Activated naive CD4-positive, alpha-beta T cell treated with anti-CD3 and anti-CD28 coated beads, Interleukin-2, amount 10 ng/mL, durations not matched to agents 7 days and 5 days (primary cell): Measurements from ENCODE around the gene CCR2.

ENCODE experiments used
- CTCF ChIA-PET: fragments of 350-600 bp; sonication (Branson Sonifier 250); formaldehyde crosslinking; loops from one replicate; lab custom pipeline; 2021; ENCODE audit warnings: antibody characterized with exemption; lab: Charles Lee
- DNase-seq: peaks from one replicate; pipeline ENCODE4 v3.0.0-alpha.2; 2020
- H3K27ac Mint-ChIP-seq: one replicate; pipeline ENCODE4 v1.8.0; 2021; ENCODE audit warnings: mild to moderate bottlenecking, moderate library complexity, mixed read lengths
- H3K27me3 Mint-ChIP-seq: one replicate; pipeline ENCODE4 v1.8.0; 2021; ENCODE audit warnings: mild to moderate bottlenecking, mixed read lengths
- H3K36me3 Mint-ChIP-seq: one replicate; pipeline ENCODE4 v1.8.0; 2021; ENCODE audit warnings: mixed read lengths
- H3K4me1 Mint-ChIP-seq: one replicate; pipeline ENCODE4 v1.8.0; 2021; ENCODE audit warnings: mixed read lengths
- H3K4me3 Mint-ChIP-seq: one replicate; pipeline ENCODE4 v1.8.0; 2021; ENCODE audit warnings: mild to moderate bottlenecking, moderate library complexity, mixed read lengths
- H3K9me3 Mint-ChIP-seq: one replicate; pipeline ENCODE4 v1.8.0; 2021; ENCODE audit warnings: mixed read lengths

CCR2 gene

DNA sequence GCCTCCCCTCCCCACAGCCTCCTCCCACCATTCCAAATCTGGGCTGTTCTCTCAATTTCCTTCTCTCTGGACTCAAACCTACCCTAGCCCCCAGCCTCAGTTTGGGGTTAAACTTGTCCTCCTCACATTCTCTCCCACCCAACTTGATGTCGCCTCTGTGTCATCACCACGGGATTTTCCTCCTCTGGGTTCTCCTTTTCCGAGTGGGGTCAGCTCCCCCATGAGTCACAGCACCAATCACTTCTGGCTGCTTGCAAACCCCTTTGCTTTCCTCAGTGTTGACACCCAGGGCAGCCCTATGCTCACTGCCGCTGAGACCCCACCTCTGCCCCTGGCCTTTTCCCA is 52.5 kb downstream of the CCR2 start:
- CTCF ChIA-PET = interaction anchor here (0.6 to 2.3 kb wide), 2 partner anchors 10 to 535 kb away, joined by 5 to 6 read pairs; no protein-coding TSS in a partner anchor
- no peak for DNase-seq
- peaks cover 5% of the 10 kb centered on the region for H3K9me3 Mint-ChIP-seq
- peaks cover 23% of the 10 kb centered on the region for H3K27me3 Mint-ChIP-seq
- H3K36me3 Mint-ChIP-seq = peaks cover 21% of the 10 kb centered on the region
- peak overlapping the region; percentile 77 for H3K4me3 Mint-ChIP-seq
- peak overlapping the region; percentile 91 for H3K27ac Mint-ChIP-seq
- H3K4me1 Mint-ChIP-seq = peaks cover 48% of the 10 kb centered on the region

- CTCF ChIA-PET = interaction anchor here (0.6 to 2.3 kb wide), 8 partner anchors 10 to 536 kb away, joined by 3 to 6 read pairs (median 3); partner anchors contain the start of gene CCR1
- DNase-seq = peak; percentile 67
- Mint-ChIP-seq H3K9me3 (peaks cover 5% of the 10 kb centered on the region), H3K27me3 (peaks cover 23% of the 10 kb centered on the region), H3K4me3 (peak within 1 kb of the TSS; percentile 77), H3K4me1 (peaks cover 48% of the 10 kb centered on the region), H3K27ac (peak within 1 kb of the TSS; percentile 91), H3K36me3 (peaks cover 21% of the 10 kb centered on the region)
These were observed 53.1 kb downstream of the CCR2 start, which contains the start of the genes CCR5AS and CCRL2 for GRCh38 chr3:46406788-46407611. Gene CCR5AS (minus strand): TSS chr3:46407066. Gene CCRL2 (plus strand): TSS chr3:46407259. CDS start chr3:46408080, 821 bp downstream.

DNA sequence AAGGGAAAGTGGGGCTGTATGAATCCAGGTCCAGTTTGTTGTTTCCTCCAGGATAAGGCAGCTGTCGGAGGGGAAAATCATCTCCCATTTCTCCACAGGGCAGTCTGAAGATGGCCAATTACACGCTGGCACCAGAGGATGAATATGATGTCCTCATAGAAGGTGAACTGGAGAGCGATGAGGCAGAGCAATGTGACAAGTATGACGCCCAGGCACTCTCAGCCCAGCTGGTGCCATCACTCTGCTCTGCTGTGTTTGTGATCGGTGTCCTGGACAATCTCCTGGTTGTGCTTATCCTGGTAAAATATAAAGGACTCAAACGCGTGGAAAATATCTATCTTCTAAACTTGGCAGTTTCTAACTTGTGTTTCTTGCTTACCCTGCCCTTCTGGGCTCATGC is 54.1 kb downstream of the CCR2 start:
- DNase-seq = no peak
- H3K4me1 Mint-ChIP-seq = peaks cover 48% of the 10 kb centered on the region
- CTCF ChIA-PET = interaction anchor here (0.9 to 2.3 kb wide), 5 partner anchors 9 to 199 kb away, joined by 3 to 5 read pairs (median 3); partner anchors contain the start of gene CCR1

GRCh38 chr3:46408853-46409252 is 54.9 kb downstream of the CCR2 start:
- no peak for DNase-seq
- CTCF ChIA-PET = no interaction called here
- Mint-ChIP-seq H3K27me3 (peaks cover 20% of the 10 kb centered on the region), H3K36me3 (peaks cover 21% of the 10 kb centered on the region), H3K4me1 (peaks cover 48% of the 10 kb centered on the region), H3K4me3 (no peak overlapping the region), H3K9me3 (no peaks in the 10 kb centered on the region), H3K27ac (no peak overlapping the region)

More for the DNA sequence above, 54.1 kb downstream of the CCR2 start:
- H3K27ac Mint-ChIP-seq = peak overlapping the region; percentile 91
- peaks cover 2% of the 10 kb centered on the region for H3K9me3 Mint-ChIP-seq
- H3K27me3 Mint-ChIP-seq = peaks cover 26% of the 10 kb centered on the region
- H3K4me3 Mint-ChIP-seq = peak overlapping the region; percentile 77
- H3K36me3 Mint-ChIP-seq = peaks cover 21% of the 10 kb centered on the region

DNA sequence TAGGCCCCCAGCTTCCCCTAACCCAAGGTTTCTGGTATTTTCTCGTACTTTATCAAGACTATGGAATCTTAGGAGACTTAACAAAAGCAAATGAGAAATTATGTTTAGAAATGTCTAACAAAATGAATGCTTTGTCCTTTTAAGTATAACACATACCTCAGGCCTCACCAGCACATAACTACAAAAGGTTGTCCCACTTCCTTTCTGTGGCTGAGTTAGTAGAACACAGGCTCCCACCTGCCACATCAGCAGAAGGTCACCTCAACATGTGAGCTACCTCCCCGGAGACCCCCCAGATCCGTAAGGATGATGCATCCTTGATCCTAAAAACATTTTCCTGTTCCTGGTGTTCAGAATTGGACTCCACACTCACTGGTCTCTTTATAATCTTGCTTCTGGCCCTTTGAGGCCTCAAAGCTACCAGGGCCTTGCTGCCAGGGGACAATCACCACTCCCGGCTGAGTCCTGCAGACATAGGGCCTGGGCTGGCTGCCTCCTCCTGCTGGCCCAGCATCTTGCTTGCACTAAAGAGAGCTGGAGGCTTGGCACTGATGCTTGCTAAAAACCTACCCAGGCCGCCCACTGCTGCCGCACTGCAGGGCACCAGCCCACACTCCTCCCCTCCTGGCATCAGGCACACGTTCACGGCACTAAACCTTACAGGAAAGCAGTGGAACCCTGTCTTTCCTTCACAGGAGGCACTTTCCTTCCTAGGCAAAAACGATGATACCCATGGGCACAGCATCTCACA is 56.0 kb downstream of the CCR2 start:
- Mint-ChIP-seq H3K27me3 (peaks cover 17% of the 10 kb centered on the region), H3K9me3 (no peaks in the 10 kb centered on the region), H3K36me3 (peaks cover 21% of the 10 kb centered on the region), H3K4me3 (no peak overlapping the region), H3K4me1 (peaks cover 48% of the 10 kb centered on the region), H3K27ac (no peak overlapping the region)
- CTCF ChIA-PET = no interaction called here
- DNase-seq = no peak
